Tibial nerve (tissue), 4 donors: Measurements from ENCODE around the gene GRID1.

ENCODE experiments used
- EP300 ChIP-seq, 2 donors: sonication (generic); formaldehyde crosslinking; IDR thresholded peaks; one replicate each; pipeline ENCODE4 v1.6.1; 2017; ENCODE audit warnings: antibody characterized with exemption in 2 of 2, mild to moderate bottlenecking in 1 of 2
- POLR2A ChIP-seq, 2 donors: fragments of 450-650 bp; IDR thresholded peaks; one replicate each; pipeline ENCODE4 v1.6.1; 2017; ENCODE audit warnings: antibody characterized with exemption in 2 of 2, mild to moderate bottlenecking in 2 of 2, moderate library complexity in 2 of 2
- TF ChIP-seq, protein P1 (sequence below), 5 experiments: fragments of 200-600 bp in 3 of 5; fragments of 450-650 bp in 2 of 5; sonication (generic) in 3 of 5; IDR thresholded peaks; one replicate each; pipeline ENCODE4 v1.5.1; 2016 to 2019; ENCODE audit warnings: antibody characterized with exemption in 5 of 5, mild to moderate bottlenecking in 3 of 5, moderate library complexity in 2 of 5

GRCh38 chr10:86385806-86386205 is 19.2 kb upstream of the GRID1 start:
- TF ChIP-seq, protein P1, sequence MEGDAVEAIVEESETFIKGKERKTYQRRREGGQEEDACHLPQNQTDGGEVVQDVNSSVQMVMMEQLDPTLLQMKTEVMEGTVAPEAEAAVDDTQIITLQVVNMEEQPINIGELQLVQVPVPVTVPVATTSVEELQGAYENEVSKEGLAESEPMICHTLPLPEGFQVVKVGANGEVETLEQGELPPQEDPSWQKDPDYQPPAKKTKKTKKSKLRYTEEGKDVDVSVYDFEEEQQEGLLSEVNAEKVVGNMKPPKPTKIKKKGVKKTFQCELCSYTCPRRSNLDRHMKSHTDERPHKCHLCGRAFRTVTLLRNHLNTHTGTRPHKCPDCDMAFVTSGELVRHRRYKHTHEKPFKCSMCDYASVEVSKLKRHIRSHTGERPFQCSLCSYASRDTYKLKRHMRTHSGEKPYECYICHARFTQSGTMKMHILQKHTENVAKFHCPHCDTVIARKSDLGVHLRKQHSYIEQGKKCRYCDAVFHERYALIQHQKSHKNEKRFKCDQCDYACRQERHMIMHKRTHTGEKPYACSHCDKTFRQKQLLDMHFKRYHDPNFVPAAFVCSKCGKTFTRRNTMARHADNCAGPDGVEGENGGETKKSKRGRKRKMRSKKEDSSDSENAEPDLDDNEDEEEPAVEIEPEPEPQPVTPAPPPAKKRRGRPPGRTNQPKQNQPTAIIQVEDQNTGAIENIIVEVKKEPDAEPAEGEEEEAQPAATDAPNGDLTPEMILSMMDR (IDR thresholded peaks at IDR 0.05): no peak
- TF ChIP-seq EP300 (IDR thresholded peaks at IDR 0.05): no peak
- TF ChIP-seq POLR2A (IDR thresholded peaks at IDR 0.05): no peak
